ENCODE results near the gene MTMR12. TPM values are rescaled to one million over a fixed set of nuclear protein-coding genes. Genes with fewer than 3 reads are reported as not detected.

MTMR12 gene
- total and polyA plus RNA-seq, 10 of the 15 experiments (the other 5 are each of a cell fraction or from before 2014, with no cell fraction given): 5.0 to 22.9 (median 16.3) TPM

DNA sequence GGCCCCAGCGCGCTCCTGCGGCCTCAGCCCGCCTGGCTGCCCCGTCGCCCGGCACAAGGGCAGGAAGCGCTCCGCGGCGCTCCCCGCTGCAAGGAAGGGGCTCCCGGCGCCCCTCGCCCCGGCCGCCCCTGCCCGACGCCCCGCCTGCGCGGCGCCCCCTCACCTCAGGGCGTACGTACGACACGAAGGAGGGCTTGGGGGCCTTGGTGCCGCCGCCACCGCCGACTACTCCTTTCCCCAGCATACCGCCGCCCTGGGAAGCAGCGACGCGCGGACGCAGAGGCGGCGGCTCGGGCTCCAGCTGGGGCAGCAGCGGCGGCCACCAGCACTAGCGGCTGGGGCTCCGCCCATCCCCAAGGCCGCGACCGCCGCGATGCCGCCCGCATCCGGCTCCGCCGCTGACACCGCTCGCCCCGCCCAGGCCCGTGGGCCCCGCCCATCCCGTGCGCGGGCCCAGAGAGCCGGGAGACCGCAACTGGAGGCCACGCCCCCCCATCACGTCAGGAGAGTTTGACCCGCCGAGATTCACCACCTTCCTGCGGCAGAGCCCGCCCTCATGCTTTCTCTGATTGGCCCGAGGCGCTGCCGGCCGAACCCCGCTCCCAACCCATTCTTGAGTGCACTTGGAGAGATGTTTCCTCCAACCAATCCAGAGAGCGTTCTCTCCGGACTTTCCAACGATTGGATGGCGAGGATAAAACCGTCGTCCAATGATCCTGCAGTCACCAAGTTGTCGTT is at the start of gene MTMR12 (continued):
- TF ChIP-seq, protein P1, sequence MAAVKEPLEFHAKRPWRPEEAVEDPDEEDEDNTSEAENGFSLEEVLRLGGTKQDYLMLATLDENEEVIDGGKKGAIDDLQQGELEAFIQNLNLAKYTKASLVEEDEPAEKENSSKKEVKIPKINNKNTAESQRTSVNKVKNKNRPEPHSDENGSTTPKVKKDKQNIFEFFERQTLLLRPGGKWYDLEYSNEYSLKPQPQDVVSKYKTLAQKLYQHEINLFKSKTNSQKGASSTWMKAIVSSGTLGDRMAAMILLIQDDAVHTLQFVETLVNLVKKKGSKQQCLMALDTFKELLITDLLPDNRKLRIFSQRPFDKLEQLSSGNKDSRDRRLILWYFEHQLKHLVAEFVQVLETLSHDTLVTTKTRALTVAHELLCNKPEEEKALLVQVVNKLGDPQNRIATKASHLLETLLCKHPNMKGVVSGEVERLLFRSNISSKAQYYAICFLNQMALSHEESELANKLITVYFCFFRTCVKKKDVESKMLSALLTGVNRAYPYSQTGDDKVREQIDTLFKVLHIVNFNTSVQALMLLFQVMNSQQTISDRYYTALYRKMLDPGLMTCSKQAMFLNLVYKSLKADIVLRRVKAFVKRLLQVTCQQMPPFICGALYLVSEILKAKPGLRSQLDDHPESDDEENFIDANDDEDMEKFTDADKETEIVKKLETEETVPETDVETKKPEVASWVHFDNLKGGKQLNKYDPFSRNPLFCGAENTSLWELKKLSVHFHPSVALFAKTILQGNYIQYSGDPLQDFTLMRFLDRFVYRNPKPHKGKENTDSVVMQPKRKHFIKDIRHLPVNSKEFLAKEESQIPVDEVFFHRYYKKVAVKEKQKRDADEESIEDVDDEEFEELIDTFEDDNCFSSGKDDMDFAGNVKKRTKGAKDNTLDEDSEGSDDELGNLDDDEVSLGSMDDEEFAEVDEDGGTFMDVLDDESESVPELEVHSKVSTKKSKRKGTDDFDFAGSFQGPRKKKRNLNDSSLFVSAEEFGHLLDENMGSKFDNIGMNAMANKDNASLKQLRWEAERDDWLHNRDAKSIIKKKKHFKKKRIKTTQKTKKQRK (IDR thresholded peaks at IDR 0.05; ENCODE audit: low read depth, low read length): peak; percentile 90
- peak; percentile 96 for TF ChIP-seq LARP7 (IDR thresholded peaks at IDR 0.05)
- no peak for TF ChIP-seq CBX3 (IDR thresholded peaks at IDR 0.05; ENCODE audit: borderline replicate concordance, low read depth)
- no peak for TF ChIP-seq MTA3 (IDR thresholded peaks at IDR 0.05; ENCODE audit: borderline replicate concordance, low read length)
- TF ChIP-seq, protein P2, sequence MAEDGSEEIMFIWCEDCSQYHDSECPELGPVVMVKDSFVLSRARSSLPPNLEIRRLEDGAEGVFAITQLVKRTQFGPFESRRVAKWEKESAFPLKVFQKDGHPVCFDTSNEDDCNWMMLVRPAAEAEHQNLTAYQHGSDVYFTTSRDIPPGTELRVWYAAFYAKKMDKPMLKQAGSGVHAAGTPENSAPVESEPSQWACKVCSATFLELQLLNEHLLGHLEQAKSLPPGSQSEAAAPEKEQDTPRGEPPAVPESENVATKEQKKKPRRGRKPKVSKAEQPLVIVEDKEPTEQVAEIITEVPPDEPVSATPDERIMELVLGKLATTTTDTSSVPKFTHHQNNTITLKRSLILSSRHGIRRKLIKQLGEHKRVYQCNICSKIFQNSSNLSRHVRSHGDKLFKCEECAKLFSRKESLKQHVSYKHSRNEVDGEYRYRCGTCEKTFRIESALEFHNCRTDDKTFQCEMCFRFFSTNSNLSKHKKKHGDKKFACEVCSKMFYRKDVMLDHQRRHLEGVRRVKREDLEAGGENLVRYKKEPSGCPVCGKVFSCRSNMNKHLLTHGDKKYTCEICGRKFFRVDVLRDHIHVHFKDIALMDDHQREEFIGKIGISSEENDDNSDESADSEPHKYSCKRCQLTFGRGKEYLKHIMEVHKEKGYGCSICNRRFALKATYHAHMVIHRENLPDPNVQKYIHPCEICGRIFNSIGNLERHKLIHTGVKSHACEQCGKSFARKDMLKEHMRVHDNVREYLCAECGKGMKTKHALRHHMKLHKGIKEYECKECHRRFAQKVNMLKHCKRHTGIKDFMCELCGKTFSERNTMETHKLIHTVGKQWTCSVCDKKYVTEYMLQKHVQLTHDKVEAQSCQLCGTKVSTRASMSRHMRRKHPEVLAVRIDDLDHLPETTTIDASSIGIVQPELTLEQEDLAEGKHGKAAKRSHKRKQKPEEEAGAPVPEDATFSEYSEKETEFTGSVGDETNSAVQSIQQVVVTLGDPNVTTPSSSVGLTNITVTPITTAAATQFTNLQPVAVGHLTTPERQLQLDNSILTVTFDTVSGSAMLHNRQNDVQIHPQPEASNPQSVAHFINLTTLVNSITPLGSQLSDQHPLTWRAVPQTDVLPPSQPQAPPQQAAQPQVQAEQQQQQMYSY (CRISPR knock-in tag; IDR thresholded peaks at IDR 0.05): no peak
- TF ChIP-seq NR2C2 (IDR thresholded peaks at IDR 0.05; ENCODE audit: borderline replicate concordance, control insufficient read depth, insufficient read length, low read depth): no peak
- no peak for TF ChIP-seq POLR2AphosphoS2 (IDR thresholded peaks at IDR 0.05; ENCODE audit: low read depth, low read length)
- no peak for TF ChIP-seq RAD51 (IDR thresholded peaks at IDR 0.05)
- TF ChIP-seq MXI1 (IDR thresholded peaks at IDR 0.05; ENCODE audit: low read depth, low read length): 0 out of 2 replicates have a peak, but pooled peaks have one; percentile 64
- TF ChIP-seq, protein P3, sequence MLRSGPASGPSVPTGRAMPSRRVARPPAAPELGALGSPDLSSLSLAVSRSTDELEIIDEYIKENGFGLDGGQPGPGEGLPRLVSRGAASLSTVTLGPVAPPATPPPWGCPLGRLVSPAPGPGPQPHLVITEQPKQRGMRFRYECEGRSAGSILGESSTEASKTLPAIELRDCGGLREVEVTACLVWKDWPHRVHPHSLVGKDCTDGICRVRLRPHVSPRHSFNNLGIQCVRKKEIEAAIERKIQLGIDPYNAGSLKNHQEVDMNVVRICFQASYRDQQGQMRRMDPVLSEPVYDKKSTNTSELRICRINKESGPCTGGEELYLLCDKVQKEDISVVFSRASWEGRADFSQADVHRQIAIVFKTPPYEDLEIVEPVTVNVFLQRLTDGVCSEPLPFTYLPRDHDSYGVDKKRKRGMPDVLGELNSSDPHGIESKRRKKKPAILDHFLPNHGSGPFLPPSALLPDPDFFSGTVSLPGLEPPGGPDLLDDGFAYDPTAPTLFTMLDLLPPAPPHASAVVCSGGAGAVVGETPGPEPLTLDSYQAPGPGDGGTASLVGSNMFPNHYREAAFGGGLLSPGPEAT (IDR thresholded peaks at IDR 0.05; ENCODE audit: low read depth): no peak
- no peak for TF ChIP-seq CUX1 (IDR thresholded peaks at IDR 0.05; ENCODE audit: insufficient replicate concordance, low read depth, low read length)
- TF ChIP-seq KLF5 (IDR thresholded peaks at IDR 0.05; ENCODE audit: partially characterized antibody): no peak
